Lower leg skin (tissue), 3 donors: ENCODE data around the gene SPTBN4.

Experiments used
- POLR2A ChIP-seq, 2 donors: fragments of 450-650 bp; IDR thresholded peaks; one replicate each; pipeline ENCODE4 v1.6.1; 2016 to 2017; ENCODE audit warnings: antibody characterized with exemption in 2 of 2, mild to moderate bottlenecking in 1 of 2, moderate library complexity in 1 of 2
- TF ChIP-seq, protein P1 (sequence below), 3 donors: fragments of 450-650 bp; IDR thresholded peaks; one replicate each; pipeline ENCODE4 v1.5.1; 2016; ENCODE audit warnings: antibody characterized with exemption in 3 of 3, mild to moderate bottlenecking in 3 of 3, moderate library complexity in 2 of 3

DNA sequence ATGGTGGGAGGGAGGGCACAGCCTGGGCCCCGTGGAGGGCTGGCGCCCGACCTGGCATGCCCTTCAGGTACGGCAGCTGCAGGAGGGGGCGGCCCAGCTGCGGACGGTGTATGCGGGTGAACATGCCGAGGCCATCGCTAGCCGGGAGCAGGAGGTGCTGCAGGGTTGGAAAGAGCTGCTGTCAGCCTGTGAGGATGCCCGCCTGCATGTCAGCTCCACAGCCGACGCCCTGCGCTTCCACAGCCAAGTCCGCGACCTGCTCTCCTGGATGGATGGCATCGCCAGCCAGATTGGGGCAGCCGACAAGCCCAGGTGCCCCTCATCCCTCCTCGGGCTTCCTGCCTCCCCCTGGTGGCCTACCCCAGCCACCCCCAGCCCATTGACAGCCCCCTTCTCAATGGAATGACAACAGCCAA is 93.3 kb downstream of the SPTBN4 start:
- TF ChIP-seq, protein P1, sequence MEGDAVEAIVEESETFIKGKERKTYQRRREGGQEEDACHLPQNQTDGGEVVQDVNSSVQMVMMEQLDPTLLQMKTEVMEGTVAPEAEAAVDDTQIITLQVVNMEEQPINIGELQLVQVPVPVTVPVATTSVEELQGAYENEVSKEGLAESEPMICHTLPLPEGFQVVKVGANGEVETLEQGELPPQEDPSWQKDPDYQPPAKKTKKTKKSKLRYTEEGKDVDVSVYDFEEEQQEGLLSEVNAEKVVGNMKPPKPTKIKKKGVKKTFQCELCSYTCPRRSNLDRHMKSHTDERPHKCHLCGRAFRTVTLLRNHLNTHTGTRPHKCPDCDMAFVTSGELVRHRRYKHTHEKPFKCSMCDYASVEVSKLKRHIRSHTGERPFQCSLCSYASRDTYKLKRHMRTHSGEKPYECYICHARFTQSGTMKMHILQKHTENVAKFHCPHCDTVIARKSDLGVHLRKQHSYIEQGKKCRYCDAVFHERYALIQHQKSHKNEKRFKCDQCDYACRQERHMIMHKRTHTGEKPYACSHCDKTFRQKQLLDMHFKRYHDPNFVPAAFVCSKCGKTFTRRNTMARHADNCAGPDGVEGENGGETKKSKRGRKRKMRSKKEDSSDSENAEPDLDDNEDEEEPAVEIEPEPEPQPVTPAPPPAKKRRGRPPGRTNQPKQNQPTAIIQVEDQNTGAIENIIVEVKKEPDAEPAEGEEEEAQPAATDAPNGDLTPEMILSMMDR (IDR thresholded peaks at IDR 0.05) = no peak
- no peak for TF ChIP-seq POLR2A (IDR thresholded peaks at IDR 0.05)
